Posterior vena cava (tissue), 2 donors: Measurements from ENCODE around the gene SEMA6C. TPM values are rescaled to one million over a fixed set of nuclear protein-coding genes. Genes with fewer than 3 reads are reported as not detected.

Source experiments
- DNase-seq: peaks from one replicate; pipeline ENCODE4 v3.0.0-alpha.2; 2020; ENCODE audit warnings: low spot score
- intact Hi-C, 2 donors: fragments of 100-400 bp; cut with DNase I; formaldehyde crosslinking; loops; one replicate each; pipeline versions ENCODE4 v1.14.1 to v1.14.2; 2022 to 2023
- total RNA-seq, 2 donors: library from RNA; stranded (reverse); fragmentation: NEBNext Ultra II Directional; extraction: Animal tissue kit (Norgen Biotek cat#: 25700); gene quantifications; one replicate each; pipeline ENCODE4 v1.2.1, GENCODE V29; 2021
- donor health status: DM: yes; HTN: yes; CAD: no.
- donor health status: DM: yes; HTN: yes; CAD: no.

Gene SEMA6C
- total RNA-seq, 2 donors from 2014 or later, result 6.9 to 10.1 TPM

GRCh38 chr1:151164732-151165280 lies 18.4 kb upstream of the SEMA6C start:
- DNase-seq, result no peak
- intact Hi-C loops, result no loop called here

DNA sequence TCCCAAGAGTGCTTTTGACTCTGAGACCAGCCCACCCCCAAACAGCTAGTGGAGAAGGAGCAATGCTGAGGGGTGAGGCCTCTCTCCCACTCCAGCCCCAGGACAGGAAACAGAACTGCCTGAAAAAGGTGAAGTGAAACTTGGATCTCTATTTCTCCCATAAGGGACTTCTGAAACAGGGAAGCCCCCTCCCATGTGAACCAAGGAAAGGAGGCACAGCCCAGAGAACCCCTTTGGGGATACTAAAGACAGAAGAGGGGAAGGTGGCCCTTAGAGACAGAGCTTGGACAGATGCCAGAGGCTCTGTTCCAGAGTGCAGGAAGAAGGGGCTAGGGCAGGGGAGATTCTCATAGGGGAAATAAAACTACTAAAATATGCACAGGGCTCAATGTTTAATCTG lies 12.9 kb upstream of the SEMA6C start:
- DNase-seq, result peak; percentile 28
- intact Hi-C loops, result loop anchor here (5.0 kb wide), 2 partner anchors 57 to 62 kb away; no protein-coding TSS in a partner anchor

DNA sequence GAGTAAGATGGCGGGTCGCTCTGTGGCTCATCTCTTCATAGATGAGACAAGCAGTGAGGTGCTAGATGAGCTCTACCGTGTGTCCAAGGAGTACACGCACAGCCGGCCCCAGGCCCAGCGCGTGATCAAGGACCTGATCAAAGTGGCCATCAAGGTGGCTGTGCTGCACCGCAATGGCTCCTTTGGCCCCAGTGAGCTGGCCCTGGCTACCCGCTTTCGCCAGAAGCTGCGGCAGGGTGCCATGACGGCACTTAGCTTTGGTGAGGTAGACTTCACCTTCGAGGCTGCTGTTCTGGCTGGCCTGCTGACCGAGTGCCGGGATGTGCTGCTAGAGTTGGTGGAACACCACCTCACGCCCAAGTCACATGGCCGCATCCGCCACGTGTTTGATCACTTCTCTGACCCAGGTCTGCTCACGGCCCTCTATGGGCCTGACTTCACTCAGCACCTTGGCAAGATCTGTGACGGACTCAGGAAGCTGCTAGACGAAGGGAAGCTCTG lies 12.4 kb upstream of the SEMA6C start:
- DNase-seq, result peak; percentile 74
- intact Hi-C loops, result loop anchor here (5.0 kb wide), 2 partner anchors 56 to 62 kb away; no protein-coding TSS in a partner anchor

- peak; percentile 68 for DNase-seq
- intact Hi-C loops, result loop anchor here (5.0 kb wide), 2 partner anchors 56 to 61 kb away; no protein-coding TSS in a partner anchor
Measured at GRCh38 chr1:151158326-151158725, 11.9 kb upstream of the SEMA6C start.

- intact Hi-C loops, result loop anchor here (5.0 kb wide), 2 partner anchors 55 to 60 kb away; no protein-coding TSS in a partner anchor
Measured at GRCh38 chr1:151157067-151157531, 10.7 kb upstream of the SEMA6C start.

GRCh38 chr1:151156515-151156819 lies 10.0 kb upstream of the SEMA6C start, which contains the start of gene TNFAIP8L2:
TNFAIP8L2 (plus strand) TSS chr1:151156649; CDS start chr1:151158698, 2,049 bp downstream.
- intact Hi-C loops, result loop anchor here (5.0 kb wide), 2 partner anchors 54 to 59 kb away; no protein-coding TSS in a partner anchor
- DNase-seq, result peak; percentile 87

More at GRCh38 chr1:151157067-151157531, 10.7 kb upstream of the SEMA6C start:
- peak; percentile 69 for DNase-seq

GRCh38 chr1:151147665-151148064 lies 1.2 kb upstream of the SEMA6C start:
- intact Hi-C loops, result no loop called here

GRCh38 chr1:151147132-151147503 lies 687 bp upstream of the SEMA6C start:
- no peak for DNase-seq
- intact Hi-C loops, result no loop called here

More at GRCh38 chr1:151147665-151148064, 1.2 kb upstream of the SEMA6C start:
- DNase-seq, result no peak

DNA sequence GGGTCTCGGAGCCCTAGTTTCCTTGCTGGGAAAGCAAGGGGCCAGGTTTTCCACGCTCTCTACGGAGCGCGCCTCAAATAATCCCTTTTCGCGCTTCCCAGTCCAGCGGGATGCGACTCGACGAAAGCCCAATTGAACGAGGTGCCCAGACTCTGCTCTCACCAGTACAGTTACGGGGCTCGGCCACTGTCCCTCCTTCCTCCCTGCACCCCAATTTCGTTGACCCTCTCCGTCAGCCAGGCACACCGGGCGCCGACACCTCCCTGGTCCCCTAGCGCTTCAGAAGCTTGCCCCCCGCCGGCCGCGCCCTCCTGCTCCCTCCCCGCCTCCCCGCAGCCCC lies 389 bp downstream of the SEMA6C start:
- intact Hi-C loops, result no loop called here
- DNase-seq, result peak; percentile 77

DNA sequence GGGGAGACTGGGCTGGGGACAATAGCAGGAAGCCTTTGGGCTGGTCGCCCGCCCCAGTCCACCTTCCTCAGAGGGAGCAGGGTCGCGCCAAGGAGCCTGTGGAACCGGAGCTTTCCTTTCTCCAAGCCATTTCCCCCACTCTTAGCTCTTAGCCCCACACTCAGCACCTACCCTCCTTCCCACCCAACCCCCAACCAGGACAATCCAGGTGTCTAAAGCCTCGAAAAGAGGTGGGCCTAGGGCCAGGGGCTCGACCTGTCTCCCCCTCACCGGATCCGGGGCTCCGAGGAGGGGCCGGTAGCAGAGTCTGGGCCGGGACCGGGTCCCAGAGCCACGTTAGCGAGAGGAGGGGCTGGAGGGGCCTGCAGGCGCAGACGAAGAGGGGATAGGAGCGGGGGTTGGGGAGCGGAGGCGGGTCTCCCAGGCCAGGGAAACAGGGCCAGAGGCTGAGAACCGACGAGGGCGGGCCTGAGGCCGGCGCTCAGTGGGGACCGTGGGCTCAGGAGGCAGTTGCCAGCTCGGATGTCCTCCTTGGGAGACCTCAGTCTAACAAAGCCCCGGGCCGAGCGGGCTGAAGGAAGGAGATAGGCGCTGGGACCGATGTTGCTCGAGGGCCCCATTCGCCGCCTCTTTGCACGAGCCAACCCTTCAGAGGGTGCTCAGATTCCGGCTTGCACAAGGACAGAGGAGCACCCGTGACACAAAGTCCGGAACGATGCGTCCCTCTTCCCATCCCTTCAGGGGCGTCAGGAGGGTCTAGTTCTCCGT lies 943 bp downstream of the SEMA6C start:
- intact Hi-C loops, result no loop called here
- peak; percentile 87 for DNase-seq

DNA sequence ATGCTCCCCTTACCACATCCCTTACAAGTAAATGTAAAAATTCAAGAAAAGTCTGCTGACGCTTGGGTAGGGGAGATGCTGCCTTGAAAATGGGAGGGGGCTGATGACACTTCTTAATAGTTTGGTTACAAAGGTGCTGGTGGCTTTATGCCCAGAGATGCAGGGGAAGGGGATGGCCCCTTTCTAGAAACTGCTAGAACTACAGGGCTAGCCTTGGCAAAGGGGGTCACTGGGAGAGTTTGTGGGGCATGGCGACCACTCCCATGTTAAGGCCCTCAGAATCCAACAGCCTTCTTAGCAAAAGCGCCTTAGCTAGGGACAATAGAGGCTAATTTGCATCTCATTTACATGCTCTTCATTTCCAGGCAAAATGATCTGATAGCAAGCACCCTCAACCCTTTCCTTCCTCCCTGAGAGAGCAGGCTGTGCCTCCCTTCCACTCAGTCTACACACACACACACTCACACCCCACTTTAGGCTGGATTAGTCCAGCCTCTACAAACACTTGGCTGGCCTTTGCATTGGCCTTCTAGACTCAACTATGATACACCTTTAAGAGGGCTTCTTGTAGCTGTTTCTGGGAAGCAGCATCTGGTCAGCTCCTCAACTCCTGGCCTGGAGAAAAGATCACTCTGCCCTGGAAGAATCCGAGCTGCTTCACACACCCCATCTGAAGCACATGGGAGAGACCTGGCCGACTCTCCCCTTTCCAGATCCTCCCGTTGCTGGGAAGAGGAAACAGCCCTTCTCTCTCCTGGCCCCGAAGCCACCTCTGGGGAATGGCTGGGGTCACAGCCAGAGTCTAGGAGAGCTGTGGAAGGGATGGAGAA lies 1.7 kb downstream of the SEMA6C start:
- intact Hi-C loops, result loop anchor here in 1 of 2 donors (5.0 kb wide), 1 partner anchor 37 kb away; no protein-coding TSS in a partner anchor
- DNase-seq, result peak; percentile 68

DNA sequence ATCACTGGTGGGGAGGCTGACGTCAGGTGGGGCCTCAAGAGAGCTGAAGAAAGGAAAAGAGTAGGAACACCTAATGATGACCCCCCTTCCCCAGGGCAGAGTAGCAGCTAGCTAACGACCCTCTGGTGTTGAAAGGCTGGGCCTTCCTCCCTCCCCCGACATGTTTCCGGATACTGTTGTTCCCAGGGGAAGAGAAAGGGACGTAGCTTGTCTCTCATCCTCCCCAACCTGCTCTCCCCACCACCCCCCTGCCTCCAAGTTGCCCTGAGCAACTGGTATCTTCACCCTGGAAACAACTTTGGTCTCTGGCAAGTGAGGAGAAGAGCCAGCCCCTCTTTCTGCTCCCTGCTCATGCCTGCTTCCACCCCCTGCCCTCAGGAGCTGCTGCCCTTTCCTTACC lies 2.4 kb downstream of the SEMA6C start:
- peak; percentile 70 for DNase-seq
- intact Hi-C loops, result loop anchor here in 1 of 2 donors (5.0 kb wide), 1 partner anchor 37 kb away; no protein-coding TSS in a partner anchor

- intact Hi-C loops, result loop anchor here in 1 of 2 donors (5.0 kb wide), 1 partner anchor 36 kb away; no protein-coding TSS in a partner anchor
- DNase-seq, result peak; percentile 50
Measured at GRCh38 chr1:151143057-151143435, 3.4 kb downstream of the SEMA6C start.

DNA sequence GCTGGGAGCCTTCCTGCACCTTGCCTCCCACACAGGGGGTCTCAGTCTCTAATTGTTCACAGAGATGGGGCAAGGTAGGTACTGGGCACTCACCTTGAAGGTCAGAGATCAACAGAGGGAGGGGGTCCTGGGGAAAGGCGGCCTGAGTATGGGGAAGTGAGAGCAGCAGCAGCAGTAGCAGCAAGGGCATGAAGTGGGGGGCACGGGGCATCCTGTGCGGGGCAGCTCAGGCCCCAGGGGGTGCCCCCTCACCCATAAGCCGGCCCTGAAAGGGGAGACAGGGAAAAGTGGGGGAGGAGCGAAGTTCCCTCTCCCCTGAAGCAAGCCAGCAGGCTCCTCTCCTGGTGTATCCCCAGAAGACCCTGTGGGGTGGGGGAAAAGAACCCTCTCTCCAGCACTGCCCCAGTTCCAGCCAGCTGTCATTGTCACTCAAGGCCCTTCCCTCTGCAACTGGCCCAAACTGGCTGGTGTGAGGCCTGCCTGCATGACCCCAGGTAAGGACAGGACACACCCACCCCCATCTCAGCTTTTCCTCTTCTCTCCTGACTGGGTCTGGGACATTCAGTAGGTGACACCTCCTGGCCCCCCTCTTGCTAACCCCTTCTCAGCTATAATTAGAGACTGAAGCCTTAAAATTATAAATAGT lies 3.9 kb downstream of the SEMA6C start:
- intact Hi-C loops, result loop anchor here in 1 of 2 donors (5.0 kb wide), 1 partner anchor 35 kb away; no protein-coding TSS in a partner anchor
- peak; percentile 60 for DNase-seq

DNA sequence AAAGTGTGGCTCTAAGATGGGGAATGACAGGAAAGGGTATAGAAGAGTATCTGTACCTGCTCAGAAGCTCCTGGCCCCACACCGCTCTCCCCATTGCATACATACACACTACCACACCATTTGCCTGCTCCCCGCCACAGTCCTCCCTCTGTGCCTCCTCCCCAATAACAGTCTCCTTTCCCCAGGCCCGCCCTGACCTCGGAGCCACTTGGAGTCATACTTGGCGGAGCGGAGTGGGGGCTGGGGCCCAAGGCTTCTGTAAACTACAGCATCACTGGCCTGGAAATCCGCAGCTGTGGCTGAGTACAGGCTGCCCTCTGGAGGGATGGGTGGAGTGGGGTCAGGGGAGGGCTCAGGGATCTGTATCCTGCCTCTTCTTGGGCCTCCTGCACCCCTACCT lies 8.6 kb downstream of the SEMA6C start:
- peak; percentile 72 for DNase-seq
- intact Hi-C loops, result no loop called here

GRCh38 chr1:151135433-151136385 lies 10.7 kb downstream of the SEMA6C start:
- intact Hi-C loops, result no loop called here
- DNase-seq, result peak; percentile 40

DNA sequence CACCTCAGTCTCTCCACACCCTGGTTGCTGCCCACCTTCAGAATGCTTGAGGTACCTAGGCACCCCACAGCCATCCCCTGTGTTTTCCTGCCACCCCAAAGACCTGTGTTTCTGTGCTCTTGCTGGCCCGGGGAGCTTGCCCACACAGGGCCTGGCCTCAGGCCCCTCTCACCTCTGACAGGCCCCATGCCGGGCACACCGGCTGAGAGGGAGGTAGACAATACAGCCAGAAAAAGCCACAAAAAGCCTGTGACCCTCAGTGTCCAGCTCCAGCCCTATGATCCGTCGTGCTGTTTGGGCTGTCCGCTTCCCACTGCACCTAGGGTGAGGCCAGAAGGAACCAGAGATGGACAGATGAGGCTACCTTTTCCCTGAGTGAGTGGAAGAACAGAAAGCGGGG lies 11.4 kb downstream of the SEMA6C start:
- peak; percentile 69 for DNase-seq
- intact Hi-C loops, result no loop called here

DNA sequence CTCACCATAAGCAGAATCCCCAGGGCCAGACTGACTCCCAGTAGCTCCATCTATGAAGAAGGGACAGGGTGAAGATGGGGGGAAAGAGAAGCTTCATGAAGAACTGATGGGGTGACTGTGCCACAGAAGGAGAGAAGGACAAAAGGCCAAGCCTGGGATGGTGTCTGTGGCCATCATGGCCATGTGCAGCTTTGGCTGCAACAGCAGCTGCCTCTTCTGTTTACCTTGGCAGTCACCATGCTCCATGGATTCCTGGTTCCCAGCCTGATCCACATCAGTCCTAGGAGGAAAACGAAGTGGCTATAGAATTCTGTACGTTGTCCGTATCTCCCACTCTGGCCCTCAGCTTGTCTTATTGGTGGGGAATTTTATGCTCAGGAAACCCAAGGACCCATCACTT lies 12.0 kb downstream of the SEMA6C start:
- intact Hi-C loops, result no loop called here
- DNase-seq, result no peak
